ENCODE results near the gene MACROD2.

The MACROD2 gene

GRCh38 chr20:14333721-14334120 lies 338.4 kb downstream of the MACROD2 start:
- FAIRE-seq = no peak
- no peak for DNase-seq (ENCODE audit: low spot score)

- FAIRE-seq = no peak
- DNase-seq (ENCODE audit: low spot score) = peak; percentile 44
Measured at GRCh38 chr20:14334306-14334930, 339.1 kb downstream of the MACROD2 start.

GRCh38 chr20:14335052-14335451 lies 339.7 kb downstream of the MACROD2 start:
- FAIRE-seq (no peak), DNase-seq (ENCODE audit: low spot score) (no peak)

- FAIRE-seq = no peak
- DNase-seq (ENCODE audit: low spot score) = peak; percentile 10
Measured at GRCh38 chr20:14336686-14337085, 341.4 kb downstream of the MACROD2 start.

- FAIRE-seq = peak; percentile 88
- peak; percentile 85 for DNase-seq (ENCODE audit: low spot score)
Measured at GRCh38 chr20:14337400-14338171, 342.3 kb downstream of the MACROD2 start, which contains the start of gene FLRT3. Gene FLRT3, minus strand, starts transcription at chr20:14337612. Its CDS starts 10,106 bp downstream, at chr20:14327506.

- DNase-seq (ENCODE audit: low spot score) (no peak), FAIRE-seq (no peak)
Measured at GRCh38 chr20:14341801-14342200, 346.5 kb downstream of the MACROD2 start.

- FAIRE-seq (no peak), DNase-seq (ENCODE audit: low spot score) (no peak)
Measured at GRCh38 chr20:14342918-14343317, 347.6 kb downstream of the MACROD2 start.

GRCh38 chr20:14343491-14344065 lies 348.3 kb downstream of the MACROD2 start:
- no peak for DNase-seq (ENCODE audit: low spot score)
- FAIRE-seq = no peak

GRCh38 chr20:14344746-14345145 lies 349.4 kb downstream of the MACROD2 start:
- no peak for FAIRE-seq
- no peak for DNase-seq (ENCODE audit: low spot score)

- no peak for DNase-seq (ENCODE audit: low spot score)
- FAIRE-seq = no peak
Measured at GRCh38 chr20:14355791-14356190, 360.5 kb downstream of the MACROD2 start.

GRCh38 chr20:14360416-14360815 lies 365.1 kb downstream of the MACROD2 start:
- DNase-seq (ENCODE audit: low spot score) (peak; percentile 7), FAIRE-seq (no peak)

GRCh38 chr20:14361509-14362345 lies 366.4 kb downstream of the MACROD2 start:
- FAIRE-seq (no peak), DNase-seq (ENCODE audit: low spot score) (no peak)

GRCh38 chr20:14374196-14374595 lies 378.9 kb downstream of the MACROD2 start:
- FAIRE-seq (no peak), DNase-seq (ENCODE audit: low spot score) (no peak)

- no peak for FAIRE-seq
- no peak for DNase-seq (ENCODE audit: low spot score)
Measured at GRCh38 chr20:14375416-14375985, 380.2 kb downstream of the MACROD2 start.

- no peak for FAIRE-seq
- no peak for DNase-seq (ENCODE audit: low spot score)
Measured at GRCh38 chr20:14378326-14378725, 383.0 kb downstream of the MACROD2 start.

GRCh38 chr20:14383335-14383734 lies 388.0 kb downstream of the MACROD2 start:
- no peak for DNase-seq (ENCODE audit: low spot score)

GRCh38 chr20:14384416-14385175 lies 389.3 kb downstream of the MACROD2 start:
- DNase-seq (ENCODE audit: low spot score) = no peak

More at GRCh38 chr20:14383335-14383734, 388.0 kb downstream of the MACROD2 start:
- no peak for FAIRE-seq

GRCh38 chr20:14385176-14385740 lies 389.9 kb downstream of the MACROD2 start:
- DNase-seq (ENCODE audit: low spot score) (no peak), FAIRE-seq (no peak)

More at GRCh38 chr20:14384416-14385175, 389.3 kb downstream of the MACROD2 start:
- FAIRE-seq = no peak

GRCh38 chr20:14386726-14387125 lies 391.4 kb downstream of the MACROD2 start:
- FAIRE-seq = no peak
- DNase-seq (ENCODE audit: low spot score) = no peak
